Stimulated activated naive CD8-positive, alpha-beta T cell treated with anti-CD3 and anti-CD28 coated beads, Interleukin-15, amount 100 ng/mL, for 72 hours (primary cell): ENCODE results near the gene KNDC1.

Source experiments
- ATAC-seq: fragments of 150-1000 bp; cut with Tn5 transposase; 2 replicates; pipeline ENCODE4 v1.10.0; 2021; ENCODE audit warnings: mild to moderate bottlenecking, moderate library complexity
- DNase-seq, 2 donors: peaks; one replicate each; pipeline ENCODE4 v3.0.0; 2021 to 2022
- H3K27ac Mint-ChIP-seq, 2 donors: one replicate each; pipeline ENCODE4 v1.8.0; 2022; ENCODE audit warnings: mild to moderate bottlenecking in 2 of 2, mixed read lengths in 2 of 2, moderate library complexity in 2 of 2
- H3K27me3 Mint-ChIP-seq: one replicate; pipeline ENCODE4 v1.8.0; 2022; ENCODE audit warnings: mixed read lengths
- H3K4me1 Mint-ChIP-seq: one replicate; pipeline ENCODE4 v1.8.0; 2022; ENCODE audit warnings: mild to moderate bottlenecking, mixed read lengths
- H3K4me3 Mint-ChIP-seq, 2 donors: one replicate each; pipeline ENCODE4 v1.8.0; 2022; ENCODE audit warnings: mild to moderate bottlenecking in 2 of 2, mixed read lengths in 2 of 2, moderate library complexity in 1 of 2
- H3K9me3 Mint-ChIP-seq, 2 donors: one replicate each; pipeline ENCODE4 v1.8.0; 2022; ENCODE audit warnings: mixed read lengths in 2 of 2

The KNDC1 gene

GRCh38 chr10:133206356-133207040, 46.5 kb downstream of the KNDC1 start:
- DNase-seq (no peak), ATAC-seq (no peak)
- H3K27ac Mint-ChIP-seq: no peak overlapping the region
- no peak overlapping the region for H3K4me3 Mint-ChIP-seq
- no peaks in the 10 kb centered on the region for H3K27me3 Mint-ChIP-seq
- H3K4me1 Mint-ChIP-seq: no peaks in the 10 kb centered on the region
- no peaks in the 10 kb centered on the region for H3K9me3 Mint-ChIP-seq

DNA sequence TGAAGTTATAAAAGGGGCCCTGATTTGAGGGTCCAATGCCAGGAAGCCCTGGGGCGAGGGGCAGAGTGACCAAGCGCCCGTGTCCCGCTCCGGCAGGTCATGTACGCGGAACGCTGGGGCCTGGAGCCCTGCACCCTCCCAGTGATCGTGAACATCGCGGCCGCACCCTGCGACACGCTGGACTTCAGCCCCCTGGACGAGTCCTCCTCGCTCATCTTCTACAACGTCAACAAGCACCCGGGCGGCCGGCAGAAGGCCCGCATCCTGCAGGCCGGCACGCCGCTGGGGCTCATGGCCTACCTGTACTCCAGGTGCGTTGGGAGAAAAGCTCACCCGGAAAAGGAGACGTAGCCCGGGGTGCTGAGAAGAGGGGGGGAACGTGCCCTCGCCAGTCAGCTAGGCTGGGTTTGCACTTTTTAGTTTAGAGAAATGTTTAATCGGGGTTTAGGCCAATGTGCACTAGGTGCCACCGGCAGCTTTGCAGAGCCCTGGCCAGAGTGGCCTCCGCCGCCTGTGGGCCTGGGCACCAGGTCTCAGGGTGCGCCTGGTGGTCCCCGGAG, 47.1 kb downstream of the KNDC1 start:
- DNase-seq: no peak
- Mint-ChIP-seq H3K4me3 (no peak overlapping the region), H3K4me1 (no peaks in the 10 kb centered on the region), H3K27me3 (no peaks in the 10 kb centered on the region), H3K27ac (no peak overlapping the region), H3K9me3 (no peaks in the 10 kb centered on the region)
- ATAC-seq: no peak

GRCh38 chr10:133207627-133208026, 47.6 kb downstream of the KNDC1 start:
- Mint-ChIP-seq H3K9me3 (no peaks in the 10 kb centered on the region), H3K4me1 (no peaks in the 10 kb centered on the region), H3K27me3 (no peaks in the 10 kb centered on the region), H3K4me3 (no peak overlapping the region), H3K27ac (no peak overlapping the region)
- DNase-seq (no peak), ATAC-seq (no peak)

- no peak for DNase-seq
- H3K4me1 Mint-ChIP-seq: no peaks in the 10 kb centered on the region
- no peak overlapping the region for H3K27ac Mint-ChIP-seq
- H3K4me3 Mint-ChIP-seq: no peak overlapping the region
- ATAC-seq: no peak
- no peaks in the 10 kb centered on the region for H3K27me3 Mint-ChIP-seq
- no peaks in the 10 kb centered on the region for H3K9me3 Mint-ChIP-seq
Observed at GRCh38 chr10:133208466-133208865, 48.4 kb downstream of the KNDC1 start.

GRCh38 chr10:133209117-133209516, 49.1 kb downstream of the KNDC1 start:
- no peak overlapping the region for H3K4me3 Mint-ChIP-seq
- ATAC-seq: no peak
- H3K27me3 Mint-ChIP-seq: no peaks in the 10 kb centered on the region
- no peaks in the 10 kb centered on the region for H3K4me1 Mint-ChIP-seq
- H3K27ac Mint-ChIP-seq: no peak overlapping the region
- no peaks in the 10 kb centered on the region for H3K9me3 Mint-ChIP-seq
- DNase-seq: no peak

DNA sequence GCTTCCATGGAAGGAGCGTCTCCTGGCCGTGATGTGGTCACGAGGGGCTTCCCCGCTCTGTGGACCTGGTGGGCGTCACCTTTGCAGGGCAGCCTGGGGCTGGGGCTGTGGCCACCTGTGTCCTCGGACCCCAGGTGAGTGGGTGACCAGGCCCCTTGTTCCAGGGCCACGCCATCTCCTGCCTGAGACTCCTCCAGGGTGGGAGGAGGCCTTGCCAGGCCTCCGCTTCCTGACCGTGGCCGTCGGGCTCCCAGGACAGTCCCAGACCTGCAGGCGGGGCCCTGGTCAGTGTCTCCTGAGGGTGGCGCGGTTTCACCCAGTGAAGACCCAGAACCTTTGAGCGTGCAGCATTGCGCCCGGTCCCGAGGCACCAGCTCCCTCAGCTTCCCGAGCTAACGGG, 49.6 kb downstream of the KNDC1 start:
- H3K27ac Mint-ChIP-seq: no peak overlapping the region
- no peaks in the 10 kb centered on the region for H3K27me3 Mint-ChIP-seq
- no peaks in the 10 kb centered on the region for H3K9me3 Mint-ChIP-seq
- H3K4me1 Mint-ChIP-seq: no peaks in the 10 kb centered on the region
- H3K4me3 Mint-ChIP-seq: no peak overlapping the region
- DNase-seq (no peak), ATAC-seq (no peak)

DNA sequence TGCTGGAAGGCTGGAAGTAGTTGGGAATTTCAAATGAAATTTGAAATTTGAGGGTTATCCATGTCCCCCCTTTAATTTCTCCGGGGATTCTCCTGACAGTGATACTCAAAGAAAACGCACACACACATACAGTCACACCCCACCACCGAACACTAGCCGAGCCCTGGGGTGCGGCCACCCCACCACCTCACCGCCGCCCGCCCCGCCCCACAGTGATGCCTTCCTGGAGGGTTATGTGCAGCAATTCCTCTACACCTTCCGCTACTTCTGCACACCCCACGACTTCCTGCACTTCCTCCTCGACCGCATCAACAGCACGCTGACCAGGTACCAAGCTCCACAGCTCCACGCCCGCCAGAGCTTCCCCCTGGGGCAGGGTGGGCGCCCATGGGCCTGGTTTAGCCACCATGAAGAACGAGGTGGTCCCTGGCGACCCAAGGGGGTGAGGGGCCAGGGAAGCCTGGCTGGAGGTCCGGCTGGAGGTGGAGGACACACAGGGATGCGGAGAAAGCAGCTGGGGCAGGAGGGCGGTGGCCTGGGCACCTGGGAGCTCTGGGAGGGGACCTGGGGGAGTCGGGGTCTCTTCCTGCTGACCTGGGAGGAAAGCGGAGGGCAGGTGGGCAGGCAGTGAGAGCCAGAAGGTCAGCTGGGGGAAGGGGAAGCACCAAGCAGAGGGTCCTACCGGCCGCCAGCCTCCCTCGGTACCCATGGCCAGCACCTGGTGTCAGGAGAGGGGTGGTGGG, 50.5 kb downstream of the KNDC1 start:
- no peaks in the 10 kb centered on the region for H3K4me1 Mint-ChIP-seq
- DNase-seq (no peak), ATAC-seq (no peak)
- no peak overlapping the region for H3K27ac Mint-ChIP-seq
- no peaks in the 10 kb centered on the region for H3K9me3 Mint-ChIP-seq
- no peaks in the 10 kb centered on the region for H3K27me3 Mint-ChIP-seq
- H3K4me3 Mint-ChIP-seq: no peak overlapping the region

DNA sequence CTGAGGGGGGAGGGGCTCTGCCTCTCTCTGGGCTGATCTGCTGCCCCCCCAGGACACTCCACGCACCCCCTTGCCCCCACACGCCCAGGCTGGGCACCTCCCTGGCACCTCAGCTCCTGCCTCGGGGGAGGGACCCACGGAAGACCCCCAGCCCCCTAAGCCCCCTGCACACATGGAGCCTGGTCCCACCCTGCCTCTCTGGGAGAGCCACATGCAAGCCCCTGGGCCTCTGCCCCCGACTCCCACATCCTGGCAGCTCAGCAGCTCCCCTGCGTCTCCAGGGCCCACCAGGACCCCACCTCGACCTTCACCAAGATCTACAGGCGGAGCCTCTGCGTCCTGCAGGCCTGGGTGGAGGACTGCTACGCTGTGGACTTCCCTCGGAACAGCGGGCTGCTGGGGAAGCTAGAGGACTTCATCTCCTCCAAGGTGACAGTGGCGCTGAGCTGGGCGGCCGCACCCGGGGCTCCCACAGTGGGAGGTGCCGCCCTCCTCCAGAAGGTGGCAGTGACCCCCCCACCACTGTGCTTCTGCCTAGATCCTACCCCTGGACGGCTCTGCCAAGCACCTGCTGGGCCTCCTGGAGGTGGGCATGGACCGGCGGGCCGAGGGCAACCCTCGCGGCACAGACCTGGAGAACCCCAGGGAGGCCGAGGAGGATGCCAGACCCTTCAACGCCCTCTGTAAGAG, 51.3 kb downstream of the KNDC1 start:
- Mint-ChIP-seq H3K4me1 (no peaks in the 10 kb centered on the region), H3K4me3 (no peak overlapping the region), H3K9me3 (no peaks in the 10 kb centered on the region), H3K27ac (no peak overlapping the region), H3K27me3 (no peaks in the 10 kb centered on the region)
- ATAC-seq (no peak), DNase-seq (no peak)

DNA sequence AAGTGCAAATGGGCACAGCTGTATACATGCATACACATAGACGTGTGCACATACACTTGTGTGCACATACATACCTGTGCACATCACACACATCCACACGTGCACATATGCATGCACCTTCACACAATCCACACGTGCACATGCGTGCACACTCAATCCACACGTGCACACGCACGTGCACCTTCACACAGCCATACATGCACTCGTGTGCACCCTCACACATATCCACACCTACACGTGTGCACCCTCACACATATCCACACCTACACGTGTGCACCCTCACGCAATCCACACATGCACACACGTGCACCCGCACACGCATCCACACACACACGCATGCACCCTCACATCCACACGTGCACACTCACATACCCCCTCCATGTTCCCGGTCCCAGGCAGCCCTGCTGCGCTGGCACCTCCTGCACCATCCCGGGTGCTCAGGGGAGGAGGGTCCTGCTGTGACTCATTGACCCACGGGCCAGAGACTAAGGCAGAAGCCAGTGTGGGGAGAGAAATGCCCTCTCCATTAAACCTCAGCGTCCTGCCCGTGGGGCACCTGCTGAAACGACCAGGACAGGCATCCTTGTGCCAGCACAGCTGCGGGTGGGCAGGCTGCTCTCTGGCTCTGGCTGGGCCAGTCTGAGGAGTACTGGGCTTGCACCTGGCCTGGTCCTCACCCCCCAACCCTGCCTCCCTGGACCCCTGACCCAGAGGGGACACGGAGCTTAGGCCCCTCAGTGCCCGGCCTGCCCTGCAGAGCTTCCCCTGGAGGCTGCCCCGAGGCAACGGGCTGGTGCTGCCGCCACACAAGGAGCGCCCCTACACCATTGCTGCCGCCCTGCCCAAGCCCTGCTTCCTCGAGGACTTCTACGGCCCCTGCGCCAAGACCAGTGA, 52.2 kb downstream of the KNDC1 start:
- no peak for ATAC-seq
- no peak for DNase-seq
- Mint-ChIP-seq H3K9me3 (no peaks in the 10 kb centered on the region), H3K27ac (no peak overlapping the region), H3K27me3 (no peaks in the 10 kb centered on the region), H3K4me1 (no peaks in the 10 kb centered on the region), H3K4me3 (no peak overlapping the region)

- H3K27ac Mint-ChIP-seq: no peak overlapping the region
- ATAC-seq (no peak), DNase-seq (no peak)
- no peak overlapping the region for H3K4me3 Mint-ChIP-seq
- no peaks in the 10 kb centered on the region for H3K27me3 Mint-ChIP-seq
- no peaks in the 10 kb centered on the region for H3K4me1 Mint-ChIP-seq
- H3K9me3 Mint-ChIP-seq: no peaks in the 10 kb centered on the region
Observed at GRCh38 chr10:133212853-133213494, 53.0 kb downstream of the KNDC1 start.

GRCh38 chr10:133213641-133214467, 53.8 kb downstream of the KNDC1 start:
- H3K9me3 Mint-ChIP-seq: no peaks in the 10 kb centered on the region
- no peak for DNase-seq
- no peaks in the 10 kb centered on the region for H3K4me1 Mint-ChIP-seq
- H3K27me3 Mint-ChIP-seq: peaks cover 4% of the 10 kb centered on the region
- no peak for ATAC-seq
- H3K27ac Mint-ChIP-seq: peak overlapping the region in 1 of 2 donors; percentile 59
- H3K4me3 Mint-ChIP-seq: no peak overlapping the region

DNA sequence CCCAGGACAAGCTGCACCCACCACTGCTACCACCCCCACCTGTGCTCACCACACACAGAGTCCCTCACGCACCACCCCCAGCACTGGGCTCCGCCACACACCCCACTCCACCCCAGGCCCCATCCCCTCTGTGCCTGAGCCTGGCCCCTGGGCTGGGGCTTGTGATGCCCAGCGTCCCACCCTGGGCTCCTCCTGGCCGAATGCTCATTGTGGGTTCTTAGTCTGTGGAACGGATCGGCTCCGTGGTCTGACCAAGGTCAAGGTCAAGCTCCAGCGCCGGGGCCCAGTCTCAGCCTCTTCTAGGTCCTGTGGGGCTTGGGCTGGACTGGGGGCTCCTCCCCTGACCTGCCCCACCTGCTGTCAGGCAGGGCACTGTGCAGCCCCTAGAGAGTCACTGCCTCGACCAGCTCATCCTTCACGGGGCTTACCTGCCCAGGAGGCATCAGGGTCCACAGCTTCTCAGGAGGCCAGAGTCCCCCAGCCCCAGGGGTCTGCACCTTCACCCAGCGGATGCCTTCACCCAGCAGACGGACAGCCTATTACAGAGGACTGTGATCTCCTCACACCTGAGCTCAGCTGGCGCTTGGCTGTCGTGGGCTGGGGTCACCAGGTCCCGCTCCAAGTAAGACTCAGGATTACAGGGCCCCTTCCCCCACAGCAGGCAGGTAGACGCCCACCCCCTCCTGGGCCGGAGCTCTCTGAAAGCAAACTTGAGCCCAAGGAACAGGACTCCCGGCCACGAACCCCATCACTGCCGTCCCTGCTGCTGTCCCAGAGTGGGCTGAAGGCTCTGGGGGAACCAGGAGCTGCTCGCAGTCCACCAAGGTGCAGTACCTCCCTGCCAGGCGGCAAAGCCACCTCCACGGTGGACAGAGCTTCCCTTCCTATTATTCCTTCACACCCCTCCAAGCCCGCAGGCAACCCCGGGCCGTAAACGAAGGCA, 54.7 kb downstream of the KNDC1 start:
- H3K4me1 Mint-ChIP-seq: no peaks in the 10 kb centered on the region
- H3K27ac Mint-ChIP-seq: no peak overlapping the region
- peaks cover 13% of the 10 kb centered on the region for H3K27me3 Mint-ChIP-seq
- DNase-seq: no peak
- H3K4me3 Mint-ChIP-seq: no peak overlapping the region
- no peaks in the 10 kb centered on the region for H3K9me3 Mint-ChIP-seq
- no peak for ATAC-seq

DNA sequence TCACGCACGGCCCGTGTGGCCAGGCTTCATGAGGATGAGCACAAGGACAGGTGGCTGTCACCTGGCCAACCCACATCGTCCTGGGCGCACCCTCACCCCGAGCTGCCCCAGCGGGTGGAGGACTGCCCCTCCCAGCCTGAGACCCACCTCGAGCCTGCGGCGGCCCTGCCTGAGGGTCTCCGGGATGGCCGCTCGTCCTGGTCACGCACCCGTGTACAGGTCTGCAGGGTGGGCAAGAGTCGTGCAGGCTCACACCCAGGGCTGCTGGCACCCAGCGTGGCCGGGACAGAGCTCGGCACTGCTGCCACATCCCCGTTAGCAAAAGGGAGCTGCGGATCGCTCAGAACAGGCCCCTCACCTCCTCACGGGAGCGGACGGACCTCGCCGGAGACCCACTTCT, 55.6 kb downstream of the KNDC1 start:
- no peaks in the 10 kb centered on the region for H3K4me1 Mint-ChIP-seq
- H3K9me3 Mint-ChIP-seq: no peaks in the 10 kb centered on the region
- H3K27ac Mint-ChIP-seq: peak overlapping the region in 1 of 2 donors; percentile 21
- DNase-seq (no peak), ATAC-seq (no peak)
- peaks cover 16% of the 10 kb centered on the region for H3K27me3 Mint-ChIP-seq
- H3K4me3 Mint-ChIP-seq: no peak overlapping the region
